Nephron (organoid): ENCODE measurements around the gene KIAA0825.

Experiments used
- H3K27ac Mint-ChIP-seq, 3 experiments: 2 replicates each; pipeline ENCODE4 v1.8.0; 2020; ENCODE audit warnings: mixed read lengths in 3 of 3, mild to moderate bottlenecking in 2 of 3, moderate library complexity in 1 of 3
- H3K27me3 Mint-ChIP-seq: 2 replicates; pipeline ENCODE4 v1.8.0; 2021; ENCODE audit warnings: low read depth, mild to moderate bottlenecking, moderate library complexity, mixed read lengths
- H3K36me3 Mint-ChIP-seq: 2 replicates; pipeline ENCODE4 v1.8.0; 2020; ENCODE audit warnings: low read depth, mixed read lengths
- H3K4me1 Mint-ChIP-seq: 2 replicates; pipeline ENCODE4 v1.8.0; 2020; ENCODE audit warnings: mixed read lengths
- H3K4me3 Mint-ChIP-seq, 3 experiments: 2 replicates each; pipeline ENCODE4 v1.8.0; 2020; ENCODE audit warnings: mild to moderate bottlenecking in 3 of 3, mixed read lengths in 3 of 3, moderate library complexity in 2 of 3
- H3K9me3 Mint-ChIP-seq: 2 replicates; pipeline ENCODE4 v1.8.0; 2020; ENCODE audit warnings: mixed read lengths
- CTCF ChIP-seq, 3 experiments: fragments of 200-600 bp; sonication (generic); IDR thresholded peaks; one replicate each; pipeline ENCODE4 v1.5.0; 2021; ENCODE audit warnings: antibody characterized with exemption in 3 of 3; ENCODE audit not compliant: unreplicated experiment in 3 of 3

Gene KIAA0825

GRCh38 chr5:94212476-94212875 is 405.9 kb downstream of the KIAA0825 start:
- H3K36me3 Mint-ChIP-seq = no peaks in the 10 kb centered on the region
- TF ChIP-seq CTCF (IDR thresholded peaks at IDR 0.05; ENCODE audit: unreplicated experiment in 3 of 3) = no peak
- no peaks in the 10 kb centered on the region for H3K27me3 Mint-ChIP-seq
- H3K27ac Mint-ChIP-seq = no peak overlapping the region
- H3K9me3 Mint-ChIP-seq = no peaks in the 10 kb centered on the region
- no peak overlapping the region for H3K4me3 Mint-ChIP-seq
- no peaks in the 10 kb centered on the region for H3K4me1 Mint-ChIP-seq

- H3K36me3 Mint-ChIP-seq = no peaks in the 10 kb centered on the region
- no peak overlapping the region for H3K4me3 Mint-ChIP-seq
- no peaks in the 10 kb centered on the region for H3K4me1 Mint-ChIP-seq
- no peak for TF ChIP-seq CTCF (IDR thresholded peaks at IDR 0.05; ENCODE audit: unreplicated experiment in 3 of 3)
- no peaks in the 10 kb centered on the region for H3K9me3 Mint-ChIP-seq
- no peak overlapping the region for H3K27ac Mint-ChIP-seq
- H3K27me3 Mint-ChIP-seq = no peaks in the 10 kb centered on the region
Measured at GRCh38 chr5:94209774-94210355, 408.5 kb downstream of the KIAA0825 start.

DNA sequence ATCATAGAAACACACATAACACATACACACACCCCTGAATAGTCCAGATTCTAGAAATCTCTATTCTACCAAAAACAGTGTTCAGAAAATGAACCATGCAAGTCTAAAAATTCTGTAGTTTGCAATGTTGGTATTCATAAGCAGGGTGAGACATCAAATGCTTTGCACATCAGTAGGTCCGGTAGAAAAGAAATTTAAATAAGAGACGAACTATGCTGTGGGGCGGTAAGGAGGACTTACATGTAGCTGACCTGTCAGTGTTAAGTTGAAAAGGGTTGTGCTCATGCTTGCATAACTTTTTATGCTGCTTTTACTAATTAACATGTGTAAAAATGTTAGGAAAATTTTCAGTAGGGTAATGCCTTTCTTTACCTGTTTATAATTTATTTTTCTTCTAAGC is 409.1 kb downstream of the KIAA0825 start:
- Mint-ChIP-seq H3K4me1 (no peaks in the 10 kb centered on the region), H3K27ac (no peak overlapping the region), H3K9me3 (no peaks in the 10 kb centered on the region), H3K36me3 (no peaks in the 10 kb centered on the region), H3K27me3 (no peaks in the 10 kb centered on the region), H3K4me3 (no peak overlapping the region)
- no peak for TF ChIP-seq CTCF (IDR thresholded peaks at IDR 0.05; ENCODE audit: unreplicated experiment in 3 of 3)

- H3K27ac Mint-ChIP-seq = no peak overlapping the region
- no peak for TF ChIP-seq CTCF (IDR thresholded peaks at IDR 0.05; ENCODE audit: unreplicated experiment in 3 of 3)
- no peaks in the 10 kb centered on the region for H3K36me3 Mint-ChIP-seq
- H3K4me3 Mint-ChIP-seq = no peak overlapping the region
- H3K27me3 Mint-ChIP-seq = no peaks in the 10 kb centered on the region
- no peaks in the 10 kb centered on the region for H3K9me3 Mint-ChIP-seq
- H3K4me1 Mint-ChIP-seq = no peaks in the 10 kb centered on the region
Measured at GRCh38 chr5:94199566-94199965, 418.8 kb downstream of the KIAA0825 start.

- H3K36me3 Mint-ChIP-seq = no peaks in the 10 kb centered on the region
- no peaks in the 10 kb centered on the region for H3K27me3 Mint-ChIP-seq
- H3K9me3 Mint-ChIP-seq = no peaks in the 10 kb centered on the region
- TF ChIP-seq CTCF (IDR thresholded peaks at IDR 0.05; ENCODE audit: unreplicated experiment in 3 of 3) = no peak
- no peaks in the 10 kb centered on the region for H3K4me1 Mint-ChIP-seq
- no peak overlapping the region for H3K27ac Mint-ChIP-seq
- no peak overlapping the region for H3K4me3 Mint-ChIP-seq
Measured at GRCh38 chr5:94197970-94198369, 420.4 kb downstream of the KIAA0825 start.

GRCh38 chr5:94196953-94197352 is 421.5 kb downstream of the KIAA0825 start:
- Mint-ChIP-seq H3K36me3 (no peaks in the 10 kb centered on the region), H3K27me3 (no peaks in the 10 kb centered on the region), H3K9me3 (no peaks in the 10 kb centered on the region), H3K4me1 (peaks cover 1% of the 10 kb centered on the region), H3K27ac (no peak overlapping the region), H3K4me3 (no peak overlapping the region)
- no peak for TF ChIP-seq CTCF (IDR thresholded peaks at IDR 0.05; ENCODE audit: unreplicated experiment in 3 of 3)
